Measurements from ENCODE around the gene CD8B2.
"Not testable (repeated sequence)": the region's sequence is repeated elsewhere in the genome, so short reads cannot be mapped to it uniquely, and the experiment has no call there.

DNA sequence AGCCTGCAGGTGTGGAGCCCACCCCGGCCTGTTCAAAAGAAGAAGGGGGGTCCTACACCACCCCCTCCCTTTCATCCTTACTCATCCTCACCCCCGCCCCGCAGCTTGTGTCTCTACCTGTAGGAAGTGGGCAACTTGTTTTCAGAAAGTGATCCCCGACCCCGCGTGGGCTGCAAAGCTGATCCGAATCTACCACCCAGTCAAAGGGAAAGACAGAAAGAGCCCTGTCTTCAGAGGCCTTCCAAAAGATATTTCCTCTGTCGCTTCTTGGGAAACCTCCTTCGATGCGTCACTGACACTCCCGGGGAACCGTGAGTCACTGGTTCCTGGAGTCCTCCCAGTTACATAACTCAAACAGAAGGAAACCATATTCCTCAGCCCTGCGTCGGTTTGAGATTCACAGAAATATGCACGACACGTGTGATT, 24.3 kb downstream of the CD8B2 start:
- TF ChIP-seq, protein P1, sequence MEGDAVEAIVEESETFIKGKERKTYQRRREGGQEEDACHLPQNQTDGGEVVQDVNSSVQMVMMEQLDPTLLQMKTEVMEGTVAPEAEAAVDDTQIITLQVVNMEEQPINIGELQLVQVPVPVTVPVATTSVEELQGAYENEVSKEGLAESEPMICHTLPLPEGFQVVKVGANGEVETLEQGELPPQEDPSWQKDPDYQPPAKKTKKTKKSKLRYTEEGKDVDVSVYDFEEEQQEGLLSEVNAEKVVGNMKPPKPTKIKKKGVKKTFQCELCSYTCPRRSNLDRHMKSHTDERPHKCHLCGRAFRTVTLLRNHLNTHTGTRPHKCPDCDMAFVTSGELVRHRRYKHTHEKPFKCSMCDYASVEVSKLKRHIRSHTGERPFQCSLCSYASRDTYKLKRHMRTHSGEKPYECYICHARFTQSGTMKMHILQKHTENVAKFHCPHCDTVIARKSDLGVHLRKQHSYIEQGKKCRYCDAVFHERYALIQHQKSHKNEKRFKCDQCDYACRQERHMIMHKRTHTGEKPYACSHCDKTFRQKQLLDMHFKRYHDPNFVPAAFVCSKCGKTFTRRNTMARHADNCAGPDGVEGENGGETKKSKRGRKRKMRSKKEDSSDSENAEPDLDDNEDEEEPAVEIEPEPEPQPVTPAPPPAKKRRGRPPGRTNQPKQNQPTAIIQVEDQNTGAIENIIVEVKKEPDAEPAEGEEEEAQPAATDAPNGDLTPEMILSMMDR (IDR thresholded peaks at IDR 0.05) = not testable (repeated sequence)
- not testable (repeated sequence) for TF ChIP-seq EZH2 (IDR thresholded peaks at IDR 0.05; ENCODE audit: borderline replicate concordance, insufficient read depth, low read depth, low read length, poor library complexity, severe bottlenecking)
